ENCODE measurements around the gene PCSK1. TPM values are rescaled to one million over a fixed set of nuclear protein-coding genes. Genes with fewer than 3 reads are reported as not detected.

The PCSK1 gene
- total RNA-seq, 1 experiment from 2014 or later, result not detected

GRCh38 chr5:96350678-96351077 lies 82.4 kb downstream of the PCSK1 start:
- TF ChIP-seq ZBTB33 (IDR thresholded peaks at IDR 0.05; ENCODE audit: extremely low read depth, insufficient replicate concordance, low read length), result no peak
- no peak for TF ChIP-seq ZFX (IDR thresholded peaks at IDR 0.05)
- no peak for TF ChIP-seq RAD21 (IDR thresholded peaks at IDR 0.05; ENCODE audit: low read depth)
- no peak for TF ChIP-seq CTCF (IDR thresholded peaks at IDR 0.05 in 2 of 3, conservative IDR thresholded peaks at IDR 0.05 in 1 of 3; ENCODE audit: borderline replicate concordance in 1 of 3, insufficient read depth in 1 of 3, low read depth in 2 of 3, low read length in 2 of 3)
- TF ChIP-seq TCF7L2 (IDR thresholded peaks at IDR 0.05; ENCODE audit: borderline replicate concordance, extremely low read depth, insufficient read depth, insufficient read length), result no peak
- no peak for TF ChIP-seq MAX (IDR thresholded peaks at IDR 0.05)
- TF ChIP-seq ZNF274 (IDR thresholded peaks at IDR 0.05; ENCODE audit: low read depth, low read length), result no peak
- TF ChIP-seq FOSL1 (IDR thresholded peaks at IDR 0.05; ENCODE audit: low read depth), result no peak
- TF ChIP-seq CBX3 (IDR thresholded peaks at IDR 0.05; ENCODE audit: low read depth), result no peak
- no peak for TF ChIP-seq POLR2AphosphoS5 (IDR thresholded peaks at IDR 0.05; ENCODE audit: low read depth, low read length)
- TF ChIP-seq SP1 (IDR thresholded peaks at IDR 0.05; ENCODE audit: low read depth), result no peak
- TF ChIP-seq REST (IDR thresholded peaks at IDR 0.05; ENCODE audit: low read depth), result no peak
- no peak for TF ChIP-seq ELF1 (IDR thresholded peaks at IDR 0.05; ENCODE audit: borderline replicate concordance, low read depth)
- no peak for TF ChIP-seq SRF (IDR thresholded peaks at IDR 0.05; ENCODE audit: low read depth)
- TF ChIP-seq EGR1 (IDR thresholded peaks at IDR 0.05; ENCODE audit: low read depth), result no peak
- TF ChIP-seq ATF3 (IDR thresholded peaks at IDR 0.05), result no peak
- no peak for TF ChIP-seq EZH2 (IDR thresholded peaks at IDR 0.05)
- TF ChIP-seq EZH2phosphoT487 (IDR thresholded peaks at IDR 0.05; ENCODE audit: borderline replicate concordance), result no peak
- DNase-seq (ENCODE audit: low read depth, low spot score) (no peak), ATAC-seq (no peak)
- no peak overlapping the region for H3K27ac ChIP-seq (ENCODE audit: low read depth, low read length)
- H3K4me3 ChIP-seq (replicated peaks in 1 of 2; ENCODE audit: low read depth in 1 of 2, low read length in 2 of 2), result no peak overlapping the region
- ChIA-PET POLR2A (no interaction called here), RAD21 (ENCODE audit: low non-redundant PET in 1 of 2, low total read pairs in 2 of 2, uncharacterized antibody in 2 of 2, unreplicated experiment in 2 of 2) (no interaction called here), CTCF (no interaction called here)
- no peak overlapping the region for H2AFZ ChIP-seq (ENCODE audit: low read depth, low read length, poor library complexity, severe bottlenecking)
- H3K79me2 ChIP-seq (ENCODE audit: insufficient read depth, low read length), result no peaks in the 10 kb centered on the region
- no peaks in the 10 kb centered on the region for H3K36me3 ChIP-seq (ENCODE audit: control insufficient read depth in 1 of 2, insufficient read depth in 2 of 2, low read length in 2 of 2)
- H3K4me2 ChIP-seq (ENCODE audit: low read length), result no peak overlapping the region
- intact Hi-C loops (cut with micrococcal nuclease), result no loop called here
- no peaks in the 10 kb centered on the region for H3K27me3 ChIP-seq (ENCODE audit: insufficient read depth, low read length)
- H3K4me1 ChIP-seq (ENCODE audit: control insufficient read depth in 1 of 2, insufficient read depth in 2 of 2, low read length in 2 of 2), result no peaks in the 10 kb centered on the region
- no peaks in the 10 kb centered on the region for H3K9me3 ChIP-seq (ENCODE audit: control insufficient read depth in 1 of 2, insufficient read depth in 1 of 2, low read depth in 1 of 2, low read length in 2 of 2)
- no peaks in the 10 kb centered on the region for H4K20me1 ChIP-seq (ENCODE audit: insufficient read depth)
- no TSS peak for BruUV-seq (replicated peaks)
- H3K9me2 ChIP-seq (ENCODE audit: insufficient read depth), result no peaks in the 10 kb centered on the region
- H3K9ac ChIP-seq (ENCODE audit: low read length), result no peak overlapping the region

Measured in HCT116 (cell line).